Iris pigment epithelial cell (primary cell): ENCODE data around the gene TUBGCP6.

ENCODE experiments used
- DNase-seq: peaks from one replicate; pipeline ENCODE4 v3.0.0-alpha.2; 2011; ENCODE audit warnings: low read depth

Gene TUBGCP6

GRCh38 chr22:50250555-50251476 lies 6.0 kb upstream of the TUBGCP6 start, which contains the start of gene HDAC10:
Gene HDAC10 (minus strand): TSS chr22:50251265. CDS start chr22:50251032, 233 bp downstream.
- DNase-seq = peak; percentile 86

GRCh38 chr22:50250249-50250554 lies 5.4 kb upstream of the TUBGCP6 start:
- DNase-seq = no peak

GRCh38 chr22:50249341-50250248 lies 4.8 kb upstream of the TUBGCP6 start:
- no peak for DNase-seq

- DNase-seq = no peak
Measured at GRCh38 chr22:50248196-50249081, 3.6 kb upstream of the TUBGCP6 start.

GRCh38 chr22:50247748-50248147 lies 2.9 kb upstream of the TUBGCP6 start:
- peak; percentile 80 for DNase-seq

GRCh38 chr22:50246242-50247175 lies 1.7 kb upstream of the TUBGCP6 start:
- no peak for DNase-seq

GRCh38 chr22:50245214-50246072 lies 620 bp upstream of the TUBGCP6 start:
- DNase-seq = no peak

- DNase-seq = peak; percentile 21
Measured at GRCh38 chr22:50243685-50244419, 971 bp downstream of the TUBGCP6 start.

- DNase-seq = no peak
Measured at GRCh38 chr22:50242406-50242949, 2.3 kb downstream of the TUBGCP6 start.

- DNase-seq = no peak
Measured at GRCh38 chr22:50238755-50239154, 6.1 kb downstream of the TUBGCP6 start.

GRCh38 chr22:50236731-50237409 lies 8.0 kb downstream of the TUBGCP6 start:
- peak; percentile 42 for DNase-seq

GRCh38 chr22:50233223-50233622 lies 11.6 kb downstream of the TUBGCP6 start:
- DNase-seq = no peak

GRCh38 chr22:50232481-50233151 lies 12.2 kb downstream of the TUBGCP6 start:
- DNase-seq = no peak

- DNase-seq = no peak
Measured at GRCh38 chr22:50229370-50229769, 15.5 kb downstream of the TUBGCP6 start.

GRCh38 chr22:50228366-50228765 lies 16.5 kb downstream of the TUBGCP6 start:
- no peak for DNase-seq

- no peak for DNase-seq
Measured at GRCh38 chr22:50227579-50228215, 17.1 kb downstream of the TUBGCP6 start.

GRCh38 chr22:50226875-50227165 lies 18.0 kb downstream of the TUBGCP6 start:
- no peak for DNase-seq
